Transverse colon (tissue), 4 donors: ENCODE data around the gene OXER1.

Experiments
- POLR2A ChIP-seq: fragments of 450-650 bp; IDR thresholded peaks from one replicate; pipeline ENCODE4 v1.6.1; 2016; ENCODE audit warnings: antibody characterized with exemption, mild to moderate bottlenecking, moderate library complexity
- POLR2AphosphoS5 ChIP-seq, 3 donors: sonication (generic); formaldehyde crosslinking; IDR thresholded peaks; one replicate each; pipeline ENCODE4 v1.6.1; 2016; ENCODE audit warnings: antibody characterized with exemption in 3 of 3
- TF ChIP-seq, protein P1 (sequence below), 5 experiments: fragments of 200-600 bp in 3 of 5; fragments of 450-650 bp in 2 of 5; sonication (generic) in 3 of 5; IDR thresholded peaks; 1 replicate in 2 of 5; 2 replicates in 3 of 5; pipeline ENCODE4 v1.5.1; 2016 to 2017; ENCODE audit warnings: antibody characterized with exemption in 5 of 5, inconsistent platforms in 3 of 5, mild to moderate bottlenecking in 2 of 5, moderate library complexity in 1 of 5

DNA sequence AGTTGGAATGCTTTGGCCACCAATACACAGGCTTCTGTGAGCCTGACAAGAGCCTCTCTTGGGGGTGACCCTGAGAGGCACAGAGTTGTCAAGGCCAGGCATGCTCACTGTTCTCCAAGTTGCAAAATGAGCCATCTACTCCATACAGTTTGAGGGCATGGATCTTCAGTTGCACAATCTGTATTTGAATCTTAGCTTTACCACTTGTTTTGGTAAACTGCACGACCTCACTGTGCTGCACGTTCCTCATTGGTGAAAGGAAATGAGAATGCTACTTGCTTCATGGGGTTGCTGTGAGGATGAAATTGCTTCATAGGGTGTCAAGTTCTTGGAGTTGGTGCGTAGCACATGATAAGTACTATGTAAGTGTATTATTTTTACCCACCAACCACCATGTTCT is 40.4 kb upstream of the OXER1 start:
- TF ChIP-seq, protein P1, sequence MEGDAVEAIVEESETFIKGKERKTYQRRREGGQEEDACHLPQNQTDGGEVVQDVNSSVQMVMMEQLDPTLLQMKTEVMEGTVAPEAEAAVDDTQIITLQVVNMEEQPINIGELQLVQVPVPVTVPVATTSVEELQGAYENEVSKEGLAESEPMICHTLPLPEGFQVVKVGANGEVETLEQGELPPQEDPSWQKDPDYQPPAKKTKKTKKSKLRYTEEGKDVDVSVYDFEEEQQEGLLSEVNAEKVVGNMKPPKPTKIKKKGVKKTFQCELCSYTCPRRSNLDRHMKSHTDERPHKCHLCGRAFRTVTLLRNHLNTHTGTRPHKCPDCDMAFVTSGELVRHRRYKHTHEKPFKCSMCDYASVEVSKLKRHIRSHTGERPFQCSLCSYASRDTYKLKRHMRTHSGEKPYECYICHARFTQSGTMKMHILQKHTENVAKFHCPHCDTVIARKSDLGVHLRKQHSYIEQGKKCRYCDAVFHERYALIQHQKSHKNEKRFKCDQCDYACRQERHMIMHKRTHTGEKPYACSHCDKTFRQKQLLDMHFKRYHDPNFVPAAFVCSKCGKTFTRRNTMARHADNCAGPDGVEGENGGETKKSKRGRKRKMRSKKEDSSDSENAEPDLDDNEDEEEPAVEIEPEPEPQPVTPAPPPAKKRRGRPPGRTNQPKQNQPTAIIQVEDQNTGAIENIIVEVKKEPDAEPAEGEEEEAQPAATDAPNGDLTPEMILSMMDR (IDR thresholded peaks at IDR 0.05): no peak
- no peak for TF ChIP-seq POLR2A
- TF ChIP-seq POLR2AphosphoS5 (IDR thresholded peaks at IDR 0.05): no peak
